ENCODE results near the gene FAM193A. TPM values are rescaled to one million over a fixed set of nuclear protein-coding genes. Genes with fewer than 3 reads are reported as not detected.

The FAM193A gene
- polyA plus RNA-seq, 1 of the 3 experiments (the other 2 are of a cell fraction): 9.2 TPM

DNA sequence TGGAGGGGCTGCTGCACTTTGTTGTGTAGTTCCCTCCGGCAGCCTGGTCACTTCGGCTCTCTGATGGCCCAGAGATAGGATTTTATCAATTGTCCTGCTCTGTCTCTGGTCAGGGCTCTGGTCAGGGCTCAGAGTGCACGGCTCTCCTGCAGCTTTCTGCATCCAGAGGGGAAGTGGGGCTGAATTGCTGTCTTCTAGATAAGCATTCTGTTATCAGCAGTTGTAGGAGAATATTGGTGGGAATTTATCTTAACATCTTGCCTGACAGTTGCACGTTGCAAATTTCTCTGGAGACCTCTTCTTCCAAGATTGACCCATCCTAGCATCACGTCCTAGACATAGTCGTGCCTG is 62.8 kb downstream of the FAM193A start:
- Histone ChIP-seq H3K9ac (no peak overlapping the region), H3K4me3 (ENCODE audit: low read depth in 2 of 2, low read length in 1 of 2) (no peak overlapping the region), H3K27me3 (ENCODE audit: insufficient read depth) (no peaks in the 10 kb centered on the region), H3K36me3 (replicated peaks in 1 of 2; ENCODE audit: control insufficient read depth in 1 of 2, insufficient read depth in 2 of 2, low read length in 1 of 2) (peaks cover 0 to 20% of the 10 kb centered on the region in 2 experiments), H3K9me3 (no peaks in the 10 kb centered on the region), H3K4me1 (ENCODE audit: control insufficient read depth in 1 of 2, insufficient read depth in 2 of 2, low read depth in 1 of 2, low read length in 1 of 2) (peaks cover 5 to 59% of the 10 kb centered on the region in 2 experiments; a peak in 2 of 4 replicates), H3K4me2 (no peak overlapping the region), H4K20me1 (ENCODE audit: insufficient read depth) (peaks cover 84% of the 10 kb centered on the region), H3K79me2 (ENCODE audit: insufficient read depth) (peaks cover 100% of the 10 kb centered on the region), H3K27ac (ENCODE audit: low read depth in 2 of 2, low read length in 1 of 2) (peak overlapping the region in 1 of 2 experiments; percentile 89; a peak in 2 of 4 replicates), H3K9me2 (no peaks in the 10 kb centered on the region), H2AFZ (ENCODE audit: low read depth) (no peak overlapping the region), H3F3A (replicated peaks; ENCODE audit: insufficient read depth) (peaks cover 4% of the 10 kb centered on the region)
- WGBS (ENCODE audit: low lambda C conversion rate): 75% methylated on average over 6 of the region's 6 CpGs
- ChIA-PET POLR2A (no interaction called here), CTCF (interaction anchor here (0.6 to 0.9 kb wide), 3 partner anchors 11 to 57 kb away, joined by 3 to 5 read pairs (median 3); no protein-coding TSS in a partner anchor)
- TF ChIP-seq RCOR1 (IDR thresholded peaks at IDR 0.05; ENCODE audit: low read length) (peak; percentile 91), GATA2 (CRISPR knock-in tag; IDR thresholded peaks at IDR 0.05) (peak; percentile 98), MAX (IDR thresholded peaks at IDR 0.05; ENCODE audit: low read depth) (no peak), TCF12 (IDR thresholded peaks at IDR 0.05) (peak; percentile 45; the same call in 1 of the 2 replicates), EP300 (IDR thresholded peaks at IDR 0.05; ENCODE audit: borderline replicate concordance in 1 of 2, low read depth in 1 of 2, low read length in 1 of 2) (peak in 1 of 2 experiments; percentile 95; a peak in 2 of 4 replicates), MXI1 (IDR thresholded peaks at IDR 0.05; ENCODE audit: low read depth, low read length) (peak; percentile 67; the same call in 1 of the 2 replicates), CHD2 (IDR thresholded peaks at IDR 0.05; ENCODE audit: low read length, partially characterized antibody) (peak; percentile 47), FOXJ3 (CRISPR knock-in tag; IDR thresholded peaks at IDR 0.05) (peak; percentile 91), TEAD4 (IDR thresholded peaks at IDR 0.05; ENCODE audit: borderline replicate concordance, insufficient read depth) (no peak), RAD21 (IDR thresholded peaks at IDR 0.05; ENCODE audit: low read length) (peak; percentile 11; the same call in 1 of the 2 replicates)
- DNase-seq: peak; percentile 72

DNA sequence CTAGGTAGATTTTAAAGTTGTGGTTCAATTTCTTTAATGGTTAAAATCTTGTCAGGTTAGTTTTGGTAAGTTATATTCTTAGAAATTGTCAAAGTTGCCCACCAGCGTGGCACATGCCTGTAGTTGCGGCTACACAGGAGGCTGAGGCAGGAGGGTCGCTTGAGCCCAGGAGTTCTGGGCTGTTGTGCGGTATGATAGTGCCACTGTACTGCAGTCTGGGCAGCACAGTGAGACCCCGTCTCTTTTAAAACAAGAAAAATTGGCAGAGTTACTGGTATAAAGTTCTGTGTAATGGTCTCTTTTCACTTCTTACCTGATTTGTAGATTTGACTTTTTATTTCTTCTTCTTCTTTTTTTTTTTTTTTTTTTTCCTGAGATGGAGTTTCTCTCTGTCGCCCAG is 64.4 kb downstream of the FAM193A start:
- CTCF ChIA-PET: no interaction called here

More for the DNA sequence above, 64.4 kb downstream of the FAM193A start:
- H3K4me2 ChIP-seq: no peak overlapping the region
- TF ChIP-seq ELF1 (IDR thresholded peaks at IDR 0.05) (no peak), TAF1 (IDR thresholded peaks at IDR 0.05; ENCODE audit: borderline replicate concordance, low read depth, low read length) (no peak), CTCF (IDR thresholded peaks at IDR 0.05) (no peak), EZH2phosphoT487 (IDR thresholded peaks at IDR 0.05; ENCODE audit: borderline replicate concordance, low read depth) (no peak), RCOR1 (IDR thresholded peaks at IDR 0.05; ENCODE audit: low read length) (no peak), RXRA (IDR thresholded peaks at IDR 0.05; ENCODE audit: borderline replicate concordance, low read depth) (no peak), RAD21 (IDR thresholded peaks at IDR 0.05; ENCODE audit: low read length) (no peak), NFIC (IDR thresholded peaks at IDR 0.05; ENCODE audit: borderline replicate concordance) (no peak)
- TF ChIP-seq, protein P1, sequence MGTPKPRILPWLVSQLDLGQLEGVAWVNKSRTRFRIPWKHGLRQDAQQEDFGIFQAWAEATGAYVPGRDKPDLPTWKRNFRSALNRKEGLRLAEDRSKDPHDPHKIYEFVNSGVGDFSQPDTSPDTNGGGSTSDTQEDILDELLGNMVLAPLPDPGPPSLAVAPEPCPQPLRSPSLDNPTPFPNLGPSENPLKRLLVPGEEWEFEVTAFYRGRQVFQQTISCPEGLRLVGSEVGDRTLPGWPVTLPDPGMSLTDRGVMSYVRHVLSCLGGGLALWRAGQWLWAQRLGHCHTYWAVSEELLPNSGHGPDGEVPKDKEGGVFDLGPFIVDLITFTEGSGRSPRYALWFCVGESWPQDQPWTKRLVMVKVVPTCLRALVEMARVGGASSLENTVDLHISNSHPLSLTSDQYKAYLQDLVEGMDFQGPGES (IDR thresholded peaks at IDR 0.05; ENCODE audit: low read depth, low read length): no peak
- TF ChIP-seq, protein P2, sequence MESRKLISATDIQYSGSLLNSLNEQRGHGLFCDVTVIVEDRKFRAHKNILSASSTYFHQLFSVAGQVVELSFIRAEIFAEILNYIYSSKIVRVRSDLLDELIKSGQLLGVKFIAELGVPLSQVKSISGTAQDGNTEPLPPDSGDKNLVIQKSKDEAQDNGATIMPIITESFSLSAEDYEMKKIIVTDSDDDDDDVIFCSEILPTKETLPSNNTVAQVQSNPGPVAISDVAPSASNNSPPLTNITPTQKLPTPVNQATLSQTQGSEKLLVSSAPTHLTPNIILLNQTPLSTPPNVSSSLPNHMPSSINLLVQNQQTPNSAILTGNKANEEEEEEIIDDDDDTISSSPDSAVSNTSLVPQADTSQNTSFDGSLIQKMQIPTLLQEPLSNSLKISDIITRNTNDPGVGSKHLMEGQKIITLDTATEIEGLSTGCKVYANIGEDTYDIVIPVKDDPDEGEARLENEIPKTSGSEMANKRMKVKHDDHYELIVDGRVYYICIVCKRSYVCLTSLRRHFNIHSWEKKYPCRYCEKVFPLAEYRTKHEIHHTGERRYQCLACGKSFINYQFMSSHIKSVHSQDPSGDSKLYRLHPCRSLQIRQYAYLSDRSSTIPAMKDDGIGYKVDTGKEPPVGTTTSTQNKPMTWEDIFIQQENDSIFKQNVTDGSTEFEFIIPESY (IDR thresholded peaks at IDR 0.05; ENCODE audit: borderline replicate concordance, low read depth): no peak
- no peaks in the 10 kb centered on the region for H3K27me3 ChIP-seq (ENCODE audit: insufficient read depth)
- POLR2A ChIA-PET: no interaction called here
- peaks cover 81% of the 10 kb centered on the region for H4K20me1 ChIP-seq (ENCODE audit: insufficient read depth)
- peak overlapping the region in 1 of 2 experiments; percentile 5; a peak in 1 of 4 replicates for H3K27ac ChIP-seq (ENCODE audit: low read depth in 2 of 2, low read length in 1 of 2)
- no peaks in the 10 kb centered on the region for H3K9me3 ChIP-seq
- no peak overlapping the region for H3K4me3 ChIP-seq (ENCODE audit: low read depth in 2 of 2, low read length in 1 of 2)
- no peaks in the 10 kb centered on the region for H3F3A ChIP-seq (replicated peaks; ENCODE audit: insufficient read depth)
- WGBS (ENCODE audit: low lambda C conversion rate): 95% methylated on average over 6 of the region's 6 CpGs
- no peak overlapping the region for H3K9ac ChIP-seq
- no peak overlapping the region for H2AFZ ChIP-seq (ENCODE audit: low read depth)
- peaks cover 100% of the 10 kb centered on the region for H3K79me2 ChIP-seq (ENCODE audit: insufficient read depth)
- H3K4me1 ChIP-seq (ENCODE audit: control insufficient read depth in 1 of 2, insufficient read depth in 2 of 2, low read depth in 1 of 2, low read length in 1 of 2): peaks cover under 1 to 45% of the 10 kb centered on the region in 2 experiments; a peak in 2 of 4 replicates
- DNase-seq: no peak
- H3K36me3 ChIP-seq (replicated peaks in 1 of 2; ENCODE audit: control insufficient read depth in 1 of 2, insufficient read depth in 2 of 2, low read length in 1 of 2): peaks cover 0 to 24% of the 10 kb centered on the region in 2 experiments
- H3K9me2 ChIP-seq: no peaks in the 10 kb centered on the region

Measured in SK-N-SH (cell line).